K562 (cell line): ENCODE data around the gene MYOZ2.

Experiments
- ATF2 ChIP-seq: sonication (generic); formaldehyde crosslinking; IDR thresholded peaks from 2 replicates; pipeline ENCODE4 v1.8.1; 2022; ENCODE audit warnings: missing genetic modification reagents
- CTCF ChIP-seq, 3 experiments: IDR thresholded peaks in 2 of 3; conservative IDR thresholded peaks in 1 of 3; 2 replicates each; pipeline ENCODE4 v1.5.1; 2011 to 2012; ENCODE audit warnings: low read length in 3 of 3, mild to moderate bottlenecking in 3 of 3, control low read depth in 2 of 3, improper control_type of control experiment in 1 of 3, inconsistent platforms in 1 of 3, low read depth in 1 of 3, mixed read lengths in 1 of 3, moderate library complexity in 1 of 3; ENCODE audit not compliant: insufficient read depth in 2 of 3
- KDM1A ChIP-seq, 2 experiments: fragments of 450-650 bp; IDR thresholded peaks; 2 replicates each; pipeline ENCODE4 v1.6.1; 2016; ENCODE audit warnings: mild to moderate bottlenecking in 2 of 2
- RAD21 ChIP-seq, 2 experiments: fragments of 250-450 bp in 1 of 2; fragments of 450-650 bp in 1 of 2; sonication (Bioruptor Pico) in 1 of 2; formaldehyde crosslinking in 1 of 2; IDR thresholded peaks in 1 of 2; conservative IDR thresholded peaks in 1 of 2; 2 replicates each; pipeline versions ENCODE4 v1.4.0 to v1.8.0; 2020 to 2022; ENCODE audit warnings: mild to moderate bottlenecking in 2 of 2, moderate library complexity in 1 of 2
- TCF7L2 ChIP-seq: fragments of 150-350 bp; IDR thresholded peaks from 2 replicates; pipeline ENCODE4 v1.6.1; 2016; ENCODE audit warnings: low read depth, mild to moderate bottlenecking, low read length, moderate library complexity

GRCh38 chr4:119098306-119098705 lies 37.3 kb upstream of the MYOZ2 start:
- no peak for TF ChIP-seq ATF2 (CRISPR knock-in tag)
- TF ChIP-seq CTCF (IDR thresholded peaks at IDR 0.05 in 2 of 3, conservative IDR thresholded peaks at IDR 0.05 in 1 of 3; ENCODE audit: insufficient read depth in 2 of 3, low read depth in 1 of 3, low read length in 3 of 3), result no peak
- TF ChIP-seq RAD21 (CRISPR knock-in tag; conservative IDR thresholded peaks at IDR 0.05 in 1 of 2, IDR thresholded peaks at IDR 0.05 in 1 of 2), result no peak
- TF ChIP-seq KDM1A (IDR thresholded peaks at IDR 0.05), result no peak
- TF ChIP-seq TCF7L2, result no peak
